GM19455 (cell line): ENCODE measurements around the gene TAF6L.
"Not testable (repeated sequence)": the region's sequence is repeated elsewhere in the genome, so short reads cannot be mapped to it uniquely, and the experiment has no call there.

Experiments
- ATAC-seq: cut with Tn5 transposase; IDR thresholded peaks from one replicate; pipeline ENCODE4 v1.9.1; 2021; ENCODE audit not compliant: unreplicated experiment

Gene TAF6L

DNA sequence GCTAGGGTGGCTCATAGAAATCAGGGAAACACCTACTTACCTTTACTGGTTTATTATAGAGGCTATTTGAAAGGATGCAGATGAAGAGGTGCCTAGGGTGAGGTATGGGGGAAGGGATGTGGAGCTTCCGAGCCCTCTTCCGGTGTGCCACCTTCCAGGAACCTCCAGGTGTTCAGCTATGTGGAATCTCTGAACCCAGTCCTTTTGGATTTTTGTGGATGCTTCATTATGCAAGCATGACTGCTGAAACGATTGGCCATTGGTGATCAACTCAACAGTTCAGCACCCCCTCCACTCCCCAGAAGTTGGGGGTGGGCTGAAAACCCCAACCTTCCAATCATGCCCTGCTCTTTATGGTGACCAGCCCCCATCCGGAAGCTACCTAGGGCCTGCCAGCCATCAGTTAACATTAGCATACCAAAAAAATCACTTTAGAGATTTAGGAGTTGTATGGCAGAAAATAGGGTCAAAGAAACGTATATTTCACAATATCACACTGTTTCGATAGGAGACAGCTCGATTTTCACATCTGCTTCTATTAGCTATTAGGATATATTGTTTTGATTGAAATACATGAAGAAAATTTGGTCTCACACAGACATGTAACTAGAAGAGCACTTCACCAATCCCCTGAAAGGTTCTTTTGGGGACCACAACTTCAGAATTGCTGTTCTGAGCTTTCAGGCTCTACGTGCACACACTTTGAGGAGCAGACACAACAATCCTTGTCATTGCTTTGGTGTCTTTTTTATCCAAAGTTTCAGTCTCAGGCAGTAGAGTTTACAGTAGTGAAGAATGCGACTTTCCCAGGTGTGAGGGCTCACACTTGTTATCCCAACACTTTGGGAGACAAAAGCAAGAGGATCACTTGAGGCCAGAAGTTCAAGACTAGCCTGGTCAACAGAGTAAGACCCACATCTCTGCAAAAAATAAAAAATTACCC, 13.1 kb upstream of the TAF6L start:
- no peak for ATAC-seq

DNA sequence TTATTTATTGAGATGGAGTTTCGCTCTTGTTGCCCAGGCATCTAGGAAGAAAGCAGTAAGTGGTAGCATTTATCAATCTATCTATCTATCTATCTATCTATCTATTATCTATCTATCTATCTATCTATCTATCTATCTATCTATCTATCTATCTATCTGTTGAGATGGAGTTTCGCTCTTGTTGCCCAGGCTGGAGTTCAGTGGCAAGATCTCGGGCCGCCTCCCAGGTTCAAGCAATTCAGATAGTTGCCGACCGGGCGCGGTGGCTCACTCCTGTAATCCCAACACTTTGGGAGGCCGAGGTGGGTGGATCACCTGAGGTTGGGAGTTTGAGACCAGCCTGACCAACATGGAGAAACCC, 10.3 kb upstream of the TAF6L start:
- ATAC-seq, result not testable (repeated sequence)

DNA sequence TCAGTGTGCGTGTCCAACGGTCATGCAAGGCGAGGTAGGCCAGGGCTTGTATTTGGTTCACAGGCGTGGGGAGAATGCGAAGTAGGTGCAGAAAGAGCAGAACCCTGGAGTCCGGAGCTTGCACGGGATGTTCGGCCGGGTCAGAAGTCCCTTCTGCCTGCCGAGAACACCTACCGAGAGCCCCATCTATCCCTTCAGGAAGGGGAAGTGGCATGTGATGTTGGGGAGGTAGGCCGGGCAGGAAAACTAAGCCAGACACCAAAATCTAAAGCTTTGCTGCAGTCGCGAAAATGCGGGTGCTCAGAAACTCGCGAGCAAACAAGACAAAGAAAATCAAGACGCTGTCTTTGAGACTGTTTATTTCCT, 435 bp upstream of the TAF6L start:
- ATAC-seq, result no peak

DNA sequence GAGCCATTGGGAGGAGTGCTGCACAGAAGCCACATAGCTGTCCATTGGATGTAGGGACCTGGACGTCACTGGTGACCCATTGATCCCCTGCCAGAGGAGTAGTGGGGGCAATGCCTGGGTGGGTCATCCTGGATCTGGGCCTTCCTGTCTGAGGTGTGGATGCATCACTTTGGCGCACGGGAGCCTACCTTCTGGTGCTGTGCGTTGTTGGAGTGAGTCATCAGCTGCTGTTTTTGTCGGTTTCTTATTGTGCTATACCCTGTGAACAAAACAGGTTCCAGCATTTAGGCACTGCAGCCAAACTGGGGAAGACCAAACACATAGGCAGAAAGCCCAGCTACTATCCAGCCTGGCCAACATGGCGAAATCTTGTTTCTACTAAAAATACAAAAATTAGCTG, 3.2 kb downstream of the TAF6L start:
- ATAC-seq, result no peak

DNA sequence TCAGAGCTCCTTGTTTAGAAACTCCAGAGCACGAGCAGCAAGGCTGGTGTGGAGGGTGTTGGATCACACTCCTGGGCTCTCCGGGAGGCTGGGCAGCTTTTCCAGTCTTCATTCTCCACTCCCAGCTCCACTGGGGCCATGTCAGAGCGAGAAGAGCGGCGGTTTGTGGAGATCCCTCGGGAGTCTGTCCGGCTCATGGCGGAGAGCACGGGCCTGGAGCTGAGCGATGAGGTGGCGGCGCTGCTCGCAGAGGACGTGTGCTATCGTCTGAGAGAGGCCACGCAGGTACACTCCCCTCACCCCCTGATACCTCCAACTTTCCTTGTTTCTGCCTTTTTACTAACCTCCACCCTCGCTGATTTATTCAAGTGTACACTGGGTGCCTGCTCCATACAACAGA, 4.5 kb downstream of the TAF6L start:
- no peak for ATAC-seq

DNA sequence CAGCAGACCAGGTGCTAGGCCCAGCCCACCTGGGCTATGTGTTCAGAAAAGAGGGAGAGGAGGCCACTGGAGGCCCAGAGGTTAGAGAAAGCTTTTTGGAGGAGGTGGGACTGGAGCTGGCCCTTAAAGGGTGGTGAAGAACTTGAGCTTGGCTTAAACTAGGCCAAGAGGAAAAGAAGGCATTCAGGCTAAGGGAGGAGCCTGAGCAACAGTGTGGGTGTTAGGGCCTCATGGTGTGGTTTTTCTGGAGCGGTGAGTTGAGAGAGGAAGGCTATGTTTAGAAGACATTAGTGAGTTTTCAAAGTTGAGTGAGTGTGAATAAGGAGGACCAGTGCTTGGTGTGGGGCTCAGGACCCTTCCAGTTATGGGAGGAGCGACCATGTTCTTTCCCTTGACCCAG, 6.2 kb downstream of the TAF6L start:
- ATAC-seq, result no peak

DNA sequence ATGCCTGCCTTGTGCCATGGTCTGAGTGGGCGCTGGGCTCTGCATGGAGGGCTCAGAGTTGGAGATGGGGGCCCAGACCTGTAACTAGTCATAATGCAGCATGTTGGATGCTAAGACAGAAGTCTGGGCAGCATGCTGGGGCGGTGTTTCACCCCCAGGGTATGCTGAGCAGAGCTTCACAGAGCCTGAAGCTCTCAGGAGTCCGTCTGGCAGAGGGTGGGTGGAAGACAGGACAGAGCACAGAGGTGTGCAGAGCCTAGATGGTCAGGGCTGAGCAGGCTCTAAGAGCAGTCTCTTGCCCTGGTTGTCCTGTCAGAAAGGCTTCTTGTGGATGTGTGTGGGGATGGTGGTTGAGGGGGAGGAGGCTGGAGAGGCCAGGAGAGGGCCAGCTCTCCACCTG, 7.2 kb downstream of the TAF6L start:
- ATAC-seq, result no peak

DNA sequence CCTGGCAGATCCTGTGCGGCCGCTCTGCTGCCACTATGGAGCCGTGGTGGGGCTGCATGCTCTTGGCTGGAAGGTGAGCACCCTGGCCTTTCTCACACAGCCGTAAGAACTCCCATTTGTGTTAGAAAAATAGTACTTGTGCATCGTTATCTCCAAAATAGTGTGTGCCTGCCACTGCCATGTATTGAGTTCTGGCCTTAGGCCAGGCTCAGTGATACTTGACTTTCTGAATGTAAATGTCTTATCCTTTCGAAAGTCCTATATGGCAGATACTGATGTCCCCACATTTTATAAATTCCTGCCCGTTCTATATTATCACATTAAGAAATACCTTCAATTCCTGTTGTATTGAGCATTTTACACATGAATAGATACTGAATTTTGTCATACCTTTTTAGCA, 11.6 kb downstream of the TAF6L start:
- no peak for ATAC-seq

DNA sequence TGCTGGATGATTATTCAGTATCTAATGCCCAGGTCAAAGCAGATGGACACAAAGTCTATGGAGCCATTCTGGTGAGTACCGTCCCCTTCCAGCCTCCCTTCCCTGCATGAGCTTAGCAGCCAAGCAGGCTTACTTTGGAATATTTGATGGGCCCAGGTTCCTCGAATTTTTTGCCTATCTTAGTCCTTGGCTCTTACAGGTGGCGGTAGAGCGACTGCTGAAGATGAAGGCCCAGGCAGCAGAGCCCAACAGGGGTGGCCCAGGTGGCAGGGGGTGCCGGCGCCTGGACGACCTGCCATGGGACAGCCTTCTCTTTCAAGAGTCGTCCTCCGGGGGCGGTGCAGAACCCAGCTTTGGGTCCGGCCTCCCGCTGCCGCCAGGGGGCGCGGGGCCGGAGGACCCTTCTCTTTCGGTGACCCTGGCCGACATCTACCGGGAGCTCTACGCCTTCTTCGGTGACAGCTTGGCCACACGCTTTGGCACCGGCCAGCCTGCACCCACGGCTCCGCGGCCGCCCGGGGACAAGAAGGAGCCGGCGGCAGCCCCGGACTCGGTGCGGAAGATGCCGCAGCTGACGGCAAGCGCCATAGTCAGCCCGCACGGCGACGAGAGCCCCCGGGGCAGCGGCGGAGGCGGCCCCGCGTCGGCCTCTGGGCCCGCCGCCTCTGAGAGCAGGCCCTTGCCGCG, 15.3 kb downstream of the TAF6L start:
- peak; percentile 76 for ATAC-seq

DNA sequence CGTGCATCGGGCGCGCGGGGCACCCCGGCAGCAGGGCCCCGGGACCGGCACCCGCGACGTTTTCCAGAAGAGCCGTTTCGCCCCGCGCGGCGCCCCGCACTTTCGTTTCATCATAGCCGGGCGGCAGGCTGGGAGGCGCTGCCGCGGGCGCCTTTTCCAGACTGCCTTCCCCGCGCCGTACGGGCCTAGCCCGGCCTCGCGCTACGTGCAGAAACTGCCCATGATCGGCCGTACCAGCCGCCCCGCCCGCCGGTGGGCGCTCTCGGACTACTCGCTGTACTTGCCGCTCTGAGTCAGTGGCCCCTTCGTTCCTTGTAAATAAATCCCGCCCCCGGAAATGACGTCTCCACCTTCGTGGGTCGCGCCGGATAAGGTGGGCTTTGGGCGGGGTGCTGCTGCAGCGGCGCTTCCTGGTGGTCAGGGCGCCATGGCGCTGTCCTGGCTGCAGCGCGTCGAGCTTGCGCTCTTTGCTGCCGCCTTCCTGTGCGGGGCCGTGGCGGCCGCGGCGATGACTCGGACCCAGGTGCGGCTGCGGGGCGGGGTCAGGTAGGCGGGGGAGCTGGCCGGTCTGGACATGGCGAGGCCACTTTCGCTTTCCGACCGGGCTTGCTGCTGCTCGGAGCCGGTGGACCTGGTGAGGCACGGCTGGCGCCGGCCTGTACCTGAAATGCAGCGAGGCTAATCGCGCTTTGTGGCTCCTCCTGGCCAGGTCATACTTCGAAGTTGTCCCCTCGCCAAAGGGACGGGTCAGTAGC, 16.0 kb downstream of the TAF6L start, which contains the start of gene TMEM179B:
Gene TMEM179B, plus strand, starts transcription at position 398 of the 755 bp plus-strand sequence. Its CDS starts 30 bp downstream, at position 428.
- ATAC-seq, result peak; percentile 70

DNA sequence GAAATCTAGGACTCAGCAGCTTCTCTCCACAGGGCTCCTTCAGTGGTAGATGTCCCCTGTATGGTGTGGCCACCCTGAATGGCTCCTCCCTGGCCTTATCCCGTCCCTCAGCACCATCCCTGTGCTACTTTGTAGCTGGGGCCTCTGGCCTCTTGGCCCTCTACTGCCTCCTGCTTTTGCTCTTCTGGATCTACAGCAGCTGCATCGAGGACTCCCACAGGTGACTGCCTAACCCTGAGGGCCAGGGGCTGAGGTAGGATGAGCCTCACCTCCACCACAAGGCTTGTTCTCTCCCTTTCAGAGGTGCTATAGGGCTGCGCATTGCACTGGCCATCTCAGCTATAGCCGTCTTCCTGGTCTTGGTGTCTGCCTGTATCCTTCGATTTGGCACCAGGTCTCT, 17.8 kb downstream of the TAF6L start:
- ATAC-seq, result no peak

DNA sequence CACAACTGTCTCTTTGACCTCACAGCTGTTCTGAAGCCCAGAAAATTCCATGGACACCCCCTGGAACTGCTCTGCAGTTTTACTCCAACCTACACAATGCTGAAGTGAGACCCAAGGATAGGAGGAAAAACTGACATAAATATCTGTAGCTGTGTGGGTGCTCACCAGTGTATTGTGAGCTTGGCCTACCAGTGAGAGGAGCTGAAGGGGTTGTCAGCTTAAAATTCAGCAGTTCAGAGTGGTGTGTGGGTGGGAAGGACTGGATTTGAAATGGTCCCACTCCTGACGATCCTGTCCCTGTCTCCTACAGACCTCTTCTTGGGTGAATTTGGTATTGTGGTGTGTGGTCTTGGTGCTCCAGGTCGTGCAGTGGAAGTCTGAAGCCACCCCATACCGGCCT, 18.4 kb downstream of the TAF6L start:
- ATAC-seq, result no peak

DNA sequence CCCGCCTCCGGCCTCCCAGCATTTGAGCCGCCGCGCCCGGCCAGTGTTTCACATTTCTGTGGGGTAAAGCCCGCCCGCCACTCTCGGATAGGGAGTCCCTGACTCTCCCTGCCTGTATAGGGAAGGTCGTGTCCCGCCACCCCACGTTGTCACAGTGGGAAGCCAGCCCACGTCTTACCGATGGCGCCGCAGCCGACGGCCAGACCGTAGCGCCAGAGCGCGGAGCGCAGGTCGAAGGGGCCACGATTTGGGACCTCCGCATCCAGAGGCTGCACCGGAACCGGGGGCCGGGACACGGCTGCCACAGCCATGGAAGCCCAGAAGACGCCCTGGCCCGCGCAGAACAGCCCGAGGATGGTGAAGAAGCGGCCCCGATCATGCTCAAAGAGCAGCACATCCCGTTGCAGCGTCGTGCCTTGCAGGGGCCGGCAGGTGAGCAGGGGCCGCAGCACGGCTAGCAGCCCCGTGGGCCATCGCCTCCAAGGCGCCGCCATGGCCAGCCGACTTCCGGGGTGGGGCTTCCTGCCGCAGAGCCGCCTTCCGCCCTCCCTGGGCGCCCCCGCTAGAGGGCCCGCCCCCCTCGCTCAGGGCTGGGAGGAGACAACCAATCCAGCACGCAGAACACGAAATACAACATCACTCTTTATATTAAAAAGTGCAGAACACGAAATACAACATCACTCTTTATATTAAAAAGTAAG, 20.5 kb downstream of the TAF6L start, which contains the start of gene TMEM223:
Gene TMEM223, minus strand, starts transcription at position 506 of the 701 bp plus-strand sequence. Its CDS starts 12 bp downstream, at position 494.
- peak; percentile 72 for ATAC-seq

DNA sequence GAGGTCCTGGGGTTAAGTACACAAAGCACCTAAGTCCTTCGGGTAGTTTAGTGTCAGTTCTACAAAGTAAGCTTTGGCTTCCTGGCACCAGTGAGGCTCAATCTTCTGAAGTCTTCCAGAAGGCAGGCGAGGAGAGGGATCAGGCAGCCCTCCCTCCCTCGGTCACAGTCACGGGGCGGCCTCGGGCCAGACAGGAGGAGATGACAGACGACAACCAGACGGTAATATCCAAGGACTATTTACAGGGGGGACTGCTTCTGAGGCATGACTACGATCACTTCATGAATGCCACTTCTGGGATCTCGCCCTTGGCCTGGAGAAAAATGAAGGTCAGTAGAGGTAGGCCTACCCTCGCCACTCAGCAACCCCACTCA, 21.0 kb downstream of the TAF6L start:
- no peak for ATAC-seq

DNA sequence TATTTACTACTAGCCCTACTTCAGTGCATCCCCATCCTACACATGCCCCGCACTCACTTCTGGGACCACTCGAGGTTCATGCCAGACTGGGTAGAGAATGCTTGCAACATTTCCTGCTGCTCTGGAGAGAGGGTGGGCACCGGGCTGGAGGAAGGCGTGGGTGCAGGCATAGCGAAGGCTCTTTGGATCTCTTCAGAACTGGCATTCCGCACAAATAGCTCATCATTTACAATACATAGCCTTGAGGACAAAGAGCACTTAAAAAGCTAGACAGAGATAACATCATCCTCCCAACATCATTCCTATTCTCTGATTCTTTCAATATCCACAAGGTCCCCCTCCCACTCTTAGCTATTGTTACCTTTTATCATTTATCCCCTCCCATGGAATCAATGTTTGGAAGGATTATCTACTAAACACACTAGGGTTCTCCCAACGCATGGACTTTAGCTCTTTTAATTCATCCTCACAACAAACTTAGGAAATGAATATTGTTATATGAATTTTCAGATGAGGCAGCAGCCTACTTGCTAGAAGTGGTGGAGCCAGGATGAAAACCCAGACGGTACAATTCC, 23.1 kb downstream of the TAF6L start:
- no peak for ATAC-seq

DNA sequence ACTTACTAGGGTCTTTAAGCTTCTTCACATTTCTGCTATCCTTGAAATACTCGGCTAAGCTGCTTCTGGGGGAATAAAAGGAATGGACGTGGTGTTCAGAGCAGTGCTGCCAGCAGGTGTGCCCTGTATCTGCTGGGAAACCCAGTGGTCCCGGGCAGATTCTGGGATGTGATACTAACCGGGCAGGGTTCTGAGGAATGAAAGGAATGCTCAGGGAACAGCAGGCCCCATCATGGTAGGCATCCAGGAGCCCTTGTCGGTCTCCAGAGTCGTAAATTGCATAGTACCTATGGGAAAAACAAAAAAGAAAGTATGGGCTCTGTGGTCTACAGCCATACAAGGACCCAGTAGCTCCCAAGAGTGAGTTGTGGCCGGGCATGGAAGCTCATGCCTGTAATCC, 25.1 kb downstream of the TAF6L start:
- ATAC-seq, result no peak

DNA sequence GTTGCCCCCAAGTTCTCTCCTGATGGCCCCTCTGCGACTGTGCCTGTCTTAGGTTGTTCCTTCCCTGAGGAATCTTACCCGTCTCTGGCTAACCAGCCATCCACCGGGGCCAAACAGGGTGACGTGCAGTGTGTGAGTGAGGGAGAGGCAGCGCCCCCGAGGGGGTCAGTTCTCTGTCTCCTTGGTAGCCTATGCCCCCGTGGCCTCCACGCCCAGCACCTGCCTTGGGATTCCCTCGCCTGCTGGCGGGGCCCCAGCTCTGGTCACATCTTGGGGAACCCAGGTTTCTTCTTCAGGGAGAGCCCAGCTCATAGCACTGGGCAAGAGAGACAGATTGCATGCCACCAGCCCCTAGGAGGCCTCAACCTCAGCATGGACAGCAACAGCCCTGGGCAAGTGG, 28.3 kb downstream of the TAF6L start:
- no peak for ATAC-seq

DNA sequence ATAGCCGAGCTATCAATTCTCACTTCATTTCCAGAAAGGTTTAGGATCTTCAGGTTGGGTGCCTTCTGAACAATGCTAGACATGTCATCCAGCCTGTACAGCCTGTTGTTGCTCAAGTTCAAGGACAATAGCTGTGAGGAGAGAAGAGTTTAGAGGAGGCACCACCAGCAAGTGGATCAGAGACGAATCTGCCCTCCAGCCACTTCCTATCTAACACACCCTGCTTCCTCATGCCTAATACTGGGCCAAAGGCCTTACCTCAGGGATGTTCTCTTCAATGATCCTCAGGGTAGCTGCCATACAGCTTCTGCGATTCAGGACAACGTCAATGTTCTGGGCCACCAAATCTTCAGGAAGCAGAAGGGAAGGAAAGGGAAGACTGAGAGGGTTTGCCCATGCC, 29.9 kb downstream of the TAF6L start:
- ATAC-seq, result no peak

DNA sequence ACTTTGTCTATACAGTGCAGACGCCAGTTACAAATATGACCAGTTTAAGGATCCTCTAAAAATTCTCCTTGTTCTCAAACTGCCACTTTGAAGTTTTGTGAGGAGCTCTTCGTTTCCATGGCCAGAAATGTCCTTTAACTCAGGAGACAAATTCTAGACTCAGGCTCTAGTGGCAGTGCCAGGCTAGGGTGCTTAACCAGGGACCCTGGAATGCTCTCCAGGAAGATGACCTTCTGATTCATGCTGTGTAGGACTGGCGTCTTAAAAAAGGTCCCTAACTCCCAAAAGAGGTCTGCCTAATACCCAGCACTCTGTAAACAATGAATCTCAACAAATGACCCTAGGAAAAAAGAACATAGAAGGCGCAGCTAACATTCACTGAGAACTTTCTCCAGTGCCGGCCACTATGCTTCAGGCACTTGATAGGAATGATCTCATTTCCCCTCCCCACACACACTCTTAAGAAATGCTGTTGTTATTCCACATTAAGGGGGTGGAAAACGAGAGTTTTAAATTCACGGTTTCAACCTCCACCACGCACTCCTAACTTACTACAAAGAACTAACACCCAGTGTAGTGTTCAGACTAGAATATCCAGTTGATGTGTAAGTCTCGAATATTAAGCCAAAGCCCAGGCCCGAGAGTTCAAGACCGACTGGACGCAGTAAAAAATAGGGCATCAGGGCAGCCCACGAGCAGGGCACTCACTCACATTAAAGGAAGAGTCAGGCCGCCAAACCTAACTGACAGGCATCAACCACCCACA, 33.3 kb downstream of the TAF6L start:
- peak; percentile 34 for ATAC-seq
